AG04450 (cell line): Measurements from ENCODE around the gene BCAM. TPM values are rescaled to one million over a fixed set of nuclear protein-coding genes. Genes with fewer than 3 reads are reported as not detected.

Source experiments
- CTCF ChIA-PET: fragments of 300-600, 350-600 bp; formaldehyde crosslinking; extraction: SDS; loops from one replicate; lab custom pipeline; 2022; ENCODE audit warnings: antibody characterized with exemption, inconsistent platforms; lab: Charles Lee
- POLR2A ChIA-PET: fragments of 350-600 bp; formaldehyde crosslinking; extraction: SDS; loops from one replicate; lab custom pipeline; 2021; ENCODE audit warnings: antibody characterized with exemption, inconsistent platforms; lab: Yijun Ruan, JAX
- DNase-seq: peaks from one replicate; pipeline ENCODE4 v3.0.0-alpha.2; 2011; ENCODE audit warnings: low read depth, low spot score
- H3K27ac ChIP-seq: one replicate; pipeline ENCODE4 v1.5.1; 2012; ENCODE audit warnings: low read depth, low read length, control low read depth
- H3K27me3 ChIP-seq: one replicate; pipeline ENCODE4 v1.6.0; 2012; ENCODE audit warnings: low read length; ENCODE audit not compliant: control insufficient read depth, insufficient read depth
- H3K4me3 ChIP-seq: 2 replicates; pipeline ENCODE4 v1.5.1; 2011; ENCODE audit warnings: mild to moderate bottlenecking, low read depth, low read length, control low read depth
- H3K9me3 ChIP-seq: 2 replicates; pipeline ENCODE4 v1.5.1; 2012; ENCODE audit warnings: low read length; ENCODE audit not compliant: control insufficient read depth, insufficient read depth
- CTCF ChIP-seq: IDR thresholded peaks from 2 replicates; pipeline ENCODE4 v1.5.1; 2011; ENCODE audit warnings: low read depth, low read length, control low read depth, inconsistent platforms
- polyA plus RNA-seq: library from polyadenylated mRNA; depleted of rRNA; stranded (reverse); fragments of >200 nt; gene quantifications from 2 replicates; pipeline ENCODE4 v1.2.3, GENCODE V29; 2011

Gene BCAM
- polyA plus RNA-seq, 1 experiment = 8.4 TPM

DNA sequence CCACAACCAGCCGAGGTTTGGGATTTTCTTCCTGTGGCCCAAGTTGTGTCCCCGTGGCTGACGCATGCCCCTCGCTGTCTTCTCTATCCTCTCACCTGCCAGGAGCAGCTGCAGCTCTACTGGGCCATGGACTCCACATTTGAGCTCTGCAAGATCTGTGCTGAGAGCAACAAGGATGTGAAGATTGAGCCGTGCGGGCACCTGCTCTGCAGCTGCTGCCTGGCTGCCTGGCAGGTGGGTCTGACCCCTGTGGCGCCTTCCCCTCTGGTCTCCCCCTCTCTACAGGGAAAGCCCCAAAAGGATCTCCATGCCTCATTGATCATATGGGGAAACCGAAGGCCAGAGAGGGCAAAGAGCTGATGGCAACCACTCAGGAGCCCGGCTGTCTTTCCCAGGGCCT lies 16.6 kb upstream of the BCAM start:
- no peak for DNase-seq
- Histone ChIP-seq H3K27me3 (no peaks in the 10 kb centered on the region), H3K9me3 (no peaks in the 10 kb centered on the region), H3K27ac (no peak overlapping the region), H3K4me3 (no peak overlapping the region)
- no peak for TF ChIP-seq CTCF
- ChIA-PET CTCF (interaction anchor here (1.7 kb wide), 1 partner anchor 8 kb away, joined by 10 read pairs; no protein-coding TSS in a partner anchor), POLR2A (interaction anchor here (0.6 kb wide), 1 partner anchor 49 kb away, joined by 3 read pairs; no protein-coding TSS in a partner anchor)

GRCh38 chr19:44794610-44795009 lies 14.3 kb upstream of the BCAM start:
- no peak for TF ChIP-seq CTCF
- DNase-seq = no peak
- H3K4me3 ChIP-seq = no peak overlapping the region
- H3K27me3 ChIP-seq = no peaks in the 10 kb centered on the region
- H3K27ac ChIP-seq = no peak overlapping the region
- ChIA-PET CTCF (interaction anchor here (0.7 to 1.5 kb wide), 7 partner anchors 10 to 224 kb away, joined by 3 to 8 read pairs (median 4); no protein-coding TSS in a partner anchor), POLR2A (no interaction called here)
- no peaks in the 10 kb centered on the region for H3K9me3 ChIP-seq

- no peak overlapping the region for H3K27ac ChIP-seq
- H3K9me3 ChIP-seq = no peaks in the 10 kb centered on the region
- DNase-seq = no peak
- no peak overlapping the region for H3K4me3 ChIP-seq
- POLR2A ChIA-PET = no interaction called here
- no peak for TF ChIP-seq CTCF
- no peaks in the 10 kb centered on the region for H3K27me3 ChIP-seq
- CTCF ChIA-PET = interaction anchor here (0.6 to 1.3 kb wide), 5 partner anchors 11 to 71 kb away, joined by 3 to 8 read pairs (median 3); partner anchors contain the start of gene BCAM
Measured at GRCh38 chr19:44795398-44795987, 13.4 kb upstream of the BCAM start.

- no peak for DNase-seq
- CTCF ChIA-PET = interaction anchor here (0.6 to 1.0 kb wide), 6 partner anchors 11 to 73 kb away, joined by 3 to 7 read pairs (median 4); partner anchors contain the start of gene NECTIN2
Measured at GRCh38 chr19:44796701-44797115, 12.2 kb upstream of the BCAM start.

More at GRCh38 chr19:44796701-44797115, 12.2 kb upstream of the BCAM start:
- H3K27ac ChIP-seq = peak overlapping the region; percentile 31
- no peak for TF ChIP-seq CTCF
- no peaks in the 10 kb centered on the region for H3K27me3 ChIP-seq
- H3K4me3 ChIP-seq = no peak overlapping the region
- POLR2A ChIA-PET = interaction anchor here (0.6 kb wide), 1 partner anchor 23 kb away, joined by 3 read pairs; no protein-coding TSS in a partner anchor
- no peaks in the 10 kb centered on the region for H3K9me3 ChIP-seq
